ENCODE data around the gene KLF6. TPM values are rescaled to one million over a fixed set of nuclear protein-coding genes. Genes with fewer than 3 reads are reported as not detected.

KLF6 gene
- total and polyA plus RNA-seq, 9 of the 15 experiments (the other 6 are each of a cell fraction or from before 2014, with no cell fraction given) = 3.2 to 23.9 (median 8.0) TPM

DNA sequence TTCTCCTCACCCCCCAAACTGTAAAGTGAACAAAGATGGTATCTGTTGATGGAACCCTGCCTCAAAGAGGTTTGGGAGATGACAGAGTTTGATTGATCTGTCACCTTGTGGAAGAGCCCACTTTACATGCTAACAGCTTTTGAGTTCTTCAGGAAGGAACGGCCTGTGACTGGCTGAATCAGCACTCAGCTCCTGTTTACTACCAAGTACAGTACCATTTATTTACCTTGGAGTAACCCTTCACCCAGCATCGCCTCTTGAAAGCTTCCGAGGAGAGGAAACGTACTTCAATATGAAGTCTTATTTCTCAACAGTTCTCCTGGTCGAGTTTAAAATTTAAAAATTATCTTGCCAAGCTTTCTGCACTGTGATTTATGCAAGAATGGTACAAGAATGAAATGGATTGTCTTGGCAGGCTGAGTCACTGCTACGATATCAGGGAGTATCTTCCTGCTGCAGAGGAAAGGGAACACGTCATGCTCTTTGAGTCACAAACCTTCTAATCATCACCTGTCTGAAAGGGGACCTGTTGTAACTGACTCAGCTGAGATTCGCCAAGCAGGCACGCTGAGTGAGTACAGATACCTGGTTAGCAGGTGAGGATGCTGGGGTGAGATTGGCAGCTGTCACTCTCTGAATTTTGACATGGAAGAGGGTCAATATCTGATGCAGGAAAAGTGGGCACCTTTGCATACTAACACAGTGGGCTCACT, 30.1 kb downstream of the KLF6 start (continued):
- TF ChIP-seq, protein P1, sequence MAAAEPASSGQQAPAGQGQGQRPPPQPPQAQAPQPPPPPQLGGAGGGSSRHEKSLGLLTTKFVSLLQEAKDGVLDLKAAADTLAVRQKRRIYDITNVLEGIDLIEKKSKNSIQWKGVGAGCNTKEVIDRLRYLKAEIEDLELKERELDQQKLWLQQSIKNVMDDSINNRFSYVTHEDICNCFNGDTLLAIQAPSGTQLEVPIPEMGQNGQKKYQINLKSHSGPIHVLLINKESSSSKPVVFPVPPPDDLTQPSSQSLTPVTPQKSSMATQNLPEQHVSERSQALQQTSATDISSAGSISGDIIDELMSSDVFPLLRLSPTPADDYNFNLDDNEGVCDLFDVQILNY (CRISPR knock-in tag; IDR thresholded peaks at IDR 0.05) = no peak
- TF ChIP-seq TRIM24 (IDR thresholded peaks at IDR 0.05) = peak; percentile 59 to 74; a peak in 1 of 4 replicates
- peak; percentile 97 for TF ChIP-seq FOSL1 (tag; conservative IDR thresholded peaks at IDR 0.05)
- TF ChIP-seq SMARCE1 (IDR thresholded peaks at IDR 0.05) = peak; percentile 88
- 0 out of 2 replicates have a peak, but pooled peaks have one; percentile 21 for TF ChIP-seq ELF4 (CRISPR knock-in tag; IDR thresholded peaks at IDR 0.05)
- no peak for TF ChIP-seq RBM14 (IDR thresholded peaks at IDR 0.05; ENCODE audit: borderline replicate concordance, insufficient read depth, low read depth, low read length)
- TF ChIP-seq KHSRP (IDR thresholded peaks at IDR 0.05) = peak; percentile 27; the same call in 1 of the 2 replicates
- TF ChIP-seq JUND (IDR thresholded peaks at IDR 0.05; ENCODE audit: borderline replicate concordance, low read depth, low read length) = peak; percentile 96
- peak; percentile 95; the same call in 2 of the 3 replicates for TF ChIP-seq JUND (tag; IDR thresholded peaks at IDR 0.05; ENCODE audit: borderline replicate concordance, low read depth, low read length)
- TF ChIP-seq KDM1A (IDR thresholded peaks at IDR 0.05) = peak; percentile 93
- peak; percentile 65 for TF ChIP-seq C11orf30 (IDR thresholded peaks at IDR 0.05; ENCODE audit: low read depth)
- TF ChIP-seq ZEB2 (IDR thresholded peaks at IDR 0.05) = peak; percentile 100
- TF ChIP-seq CEBPG (CRISPR knock-in tag; IDR thresholded peaks at IDR 0.05) = no peak
- TF ChIP-seq CEBPG (tag; conservative IDR thresholded peaks at IDR 0.05 in 1 of 2, IDR thresholded peaks at IDR 0.05 in 1 of 2) = peak in 1 of 2 experiments; percentile 16; a peak in 2 of 4 replicates
- TF ChIP-seq, protein P2, sequence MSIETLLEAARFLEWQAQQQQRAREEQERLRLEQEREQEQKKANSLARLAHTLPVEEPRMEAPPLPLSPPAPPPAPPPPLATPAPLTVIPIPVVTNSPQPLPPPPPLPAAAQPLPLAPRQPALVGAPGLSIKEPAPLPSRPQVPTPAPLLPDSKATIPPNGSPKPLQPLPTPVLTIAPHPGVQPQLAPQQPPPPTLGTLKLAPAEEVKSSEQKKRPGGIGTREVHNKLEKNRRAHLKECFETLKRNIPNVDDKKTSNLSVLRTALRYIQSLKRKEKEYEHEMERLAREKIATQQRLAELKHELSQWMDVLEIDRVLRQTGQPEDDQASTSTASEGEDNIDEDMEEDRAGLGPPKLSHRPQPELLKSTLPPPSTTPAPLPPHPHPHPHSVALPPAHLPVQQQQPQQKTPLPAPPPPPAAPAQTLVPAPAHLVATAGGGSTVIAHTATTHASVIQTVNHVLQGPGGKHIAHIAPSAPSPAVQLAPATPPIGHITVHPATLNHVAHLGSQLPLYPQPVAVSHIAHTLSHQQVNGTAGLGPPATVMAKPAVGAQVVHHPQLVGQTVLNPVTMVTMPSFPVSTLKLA (conservative IDR thresholded peaks at IDR 0.05) = 0 out of 4 replicates have a peak, but pooled peaks of 1 of the 2 experiments have one; percentile 29
- TF ChIP-seq, protein P3, sequence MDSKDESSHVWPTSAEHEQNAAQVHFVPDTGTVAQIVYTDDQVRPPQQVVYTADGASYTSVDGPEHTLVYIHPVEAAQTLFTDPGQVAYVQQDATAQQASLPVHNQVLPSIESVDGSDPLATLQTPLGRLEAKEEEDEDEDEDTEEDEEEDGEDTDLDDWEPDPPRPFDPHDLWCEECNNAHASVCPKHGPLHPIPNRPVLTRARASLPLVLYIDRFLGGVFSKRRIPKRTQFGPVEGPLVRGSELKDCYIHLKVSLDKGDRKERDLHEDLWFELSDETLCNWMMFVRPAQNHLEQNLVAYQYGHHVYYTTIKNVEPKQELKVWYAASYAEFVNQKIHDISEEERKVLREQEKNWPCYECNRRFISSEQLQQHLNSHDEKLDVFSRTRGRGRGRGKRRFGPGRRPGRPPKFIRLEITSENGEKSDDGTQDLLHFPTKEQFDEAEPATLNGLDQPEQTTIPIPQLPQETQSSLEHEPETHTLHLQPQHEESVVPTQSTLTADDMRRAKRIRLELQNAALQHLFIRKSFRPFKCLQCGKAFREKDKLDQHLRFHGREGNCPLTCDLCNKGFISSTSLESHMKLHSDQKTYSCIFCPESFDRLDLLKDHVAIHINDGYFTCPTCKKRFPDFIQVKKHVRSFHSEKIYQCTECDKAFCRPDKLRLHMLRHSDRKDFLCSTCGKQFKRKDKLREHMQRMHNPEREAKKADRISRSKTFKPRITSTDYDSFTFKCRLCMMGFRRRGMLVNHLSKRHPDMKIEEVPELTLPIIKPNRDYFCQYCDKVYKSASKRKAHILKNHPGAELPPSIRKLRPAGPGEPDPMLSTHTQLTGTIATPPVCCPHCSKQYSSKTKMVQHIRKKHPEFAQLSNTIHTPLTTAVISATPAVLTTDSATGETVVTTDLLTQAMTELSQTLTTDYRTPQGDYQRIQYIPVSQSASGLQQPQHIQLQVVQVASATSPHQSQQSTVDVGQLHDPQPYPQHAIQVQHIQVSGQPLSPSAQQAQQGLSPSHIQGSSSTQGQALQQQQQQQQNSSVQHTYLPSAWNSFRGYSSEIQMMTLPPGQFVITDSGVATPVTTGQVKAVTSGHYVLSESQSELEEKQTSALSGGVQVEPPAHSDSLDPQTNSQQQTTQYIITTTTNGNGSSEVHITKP (IDR thresholded peaks at IDR 0.05; ENCODE audit: partially characterized antibody) = peak; percentile 43
- 0 out of 2 replicates have a peak, but pooled peaks have one; percentile 61 for TF ChIP-seq MTA1 (IDR thresholded peaks at IDR 0.05; ENCODE audit: borderline replicate concordance)
- TF ChIP-seq SMARCC2 (IDR thresholded peaks at IDR 0.05; ENCODE audit: low read depth) = peak; percentile 76; the same call in 1 of the 2 replicates
- TF ChIP-seq, protein P4, sequence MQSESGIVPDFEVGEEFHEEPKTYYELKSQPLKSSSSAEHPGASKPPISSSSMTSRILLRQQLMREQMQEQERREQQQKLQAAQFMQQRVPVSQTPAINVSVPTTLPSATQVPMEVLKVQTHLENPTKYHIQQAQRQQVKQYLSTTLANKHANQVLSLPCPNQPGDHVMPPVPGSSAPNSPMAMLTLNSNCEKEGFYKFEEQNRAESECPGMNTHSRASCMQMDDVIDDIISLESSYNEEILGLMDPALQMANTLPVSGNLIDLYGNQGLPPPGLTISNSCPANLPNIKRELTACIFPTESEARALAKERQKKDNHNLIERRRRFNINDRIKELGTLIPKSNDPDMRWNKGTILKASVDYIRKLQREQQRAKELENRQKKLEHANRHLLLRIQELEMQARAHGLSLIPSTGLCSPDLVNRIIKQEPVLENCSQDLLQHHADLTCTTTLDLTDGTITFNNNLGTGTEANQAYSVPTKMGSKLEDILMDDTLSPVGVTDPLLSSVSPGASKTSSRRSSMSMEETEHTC (IDR thresholded peaks at IDR 0.05) = no peak
- TF ChIP-seq EP300 (IDR thresholded peaks at IDR 0.05; ENCODE audit: low read length) = peak; percentile 79

Data from K562 (cell line).